Transverse colon (tissue), 4 donors: ENCODE results near the gene PNLDC1. TPM values are rescaled to one million over a fixed set of nuclear protein-coding genes. Genes with fewer than 3 reads are reported as not detected.

ENCODE experiments used
- DNase-seq: peaks from one replicate; pipeline ENCODE4 v3.0.0-alpha.2; 2019
- H3K27ac ChIP-seq, 4 donors: fragments of 200-600 bp; sonication (generic); 2 replicates each; pipeline ENCODE4 v1.5.1; 2016 to 2018; ENCODE audit warnings: inconsistent platforms in 4 of 4
- H3K27me3 ChIP-seq: fragments of 200-600 bp; sonication (generic); 2 replicates; pipeline ENCODE4 v1.5.1; 2017; ENCODE audit warnings: inconsistent platforms
- H3K36me3 ChIP-seq, 4 donors: fragments of 200-600 bp; sonication (generic); 2 replicates each; pipeline ENCODE4 v1.5.1; 2017 to 2019; ENCODE audit warnings: inconsistent platforms in 4 of 4
- H3K4me1 ChIP-seq, 4 donors: fragments of 200-600 bp; sonication (generic); 2 replicates each; pipeline ENCODE4 v1.5.1; 2017 to 2020; ENCODE audit warnings: inconsistent platforms in 4 of 4
- H3K4me3 ChIP-seq, 4 donors: fragments of 200-600 bp; sonication (generic); 1 replicate in 1 of 4; 2 replicates in 3 of 4; pipeline versions ENCODE4 v1.5.1 to v1.6.1; 2017 to 2019; ENCODE audit warnings: inconsistent platforms in 4 of 4
- H3K9me3 ChIP-seq, 2 donors: fragments of 200-600 bp; sonication (generic); 2 replicates each; pipeline ENCODE4 v1.5.1; 2017 to 2019; ENCODE audit warnings: inconsistent platforms in 2 of 2
- CTCF ChIP-seq, 5 experiments: fragments of 200-600 bp in 3 of 5; fragments of 450-650 bp in 2 of 5; sonication (generic) in 3 of 5; IDR thresholded peaks; 1 replicate in 2 of 5; 2 replicates in 3 of 5; pipeline ENCODE4 v1.5.1; 2016 to 2017; ENCODE audit warnings: antibody characterized with exemption in 5 of 5, inconsistent platforms in 3 of 5, mild to moderate bottlenecking in 2 of 5, moderate library complexity in 1 of 5
- EP300 ChIP-seq: sonication (generic); formaldehyde crosslinking; IDR thresholded peaks from one replicate; pipeline ENCODE4 v1.6.1; 2017; ENCODE audit warnings: antibody characterized with exemption, low read depth
- POLR2A ChIP-seq: fragments of 450-650 bp; IDR thresholded peaks from one replicate; pipeline ENCODE4 v1.6.1; 2016; ENCODE audit warnings: antibody characterized with exemption, mild to moderate bottlenecking, moderate library complexity
- POLR2AphosphoS5 ChIP-seq, 3 donors: sonication (generic); formaldehyde crosslinking; IDR thresholded peaks; one replicate each; pipeline ENCODE4 v1.6.1; 2016; ENCODE audit warnings: antibody characterized with exemption in 3 of 3
- WGBS, 2 donors: methylation state at CpG; one replicate each; pipeline ENCODE4 v1.1.5; 2018; ENCODE audit warnings: low coverage in 1 of 2; 5-methylcytosine and 5-hydroxymethylcytosine counted together
- in situ Hi-C, 4 donors: fragments of 200-750 bp; cut with MboI; loops; one replicate each; pipeline versions ENCODE4 v1.15.0 to v1.15.1; 2017; ENCODE audit warnings: low sequenced_read_pairs in 3 of 4, low pct_ligation_motif_present in 1 of 4, low pct_unique_long_range_greater_than_20kb in 1 of 4
- intact Hi-C: fragments of 100-400 bp; cut with DNase I; formaldehyde crosslinking; loops from one replicate; pipeline ENCODE4 v1.15.1; 2023; ENCODE audit warnings: low total_unique reads
- small RNA-seq, 4 donors: library from RNA; depleted of rRNA; stranded (forward); fragments of <200 nt; gene quantifications; one replicate each; pipeline ENCODE3, GENCODE V24; 2016
- total RNA-seq, 4 donors: library from RNA; depleted of rRNA; stranded (reverse); fragments of >200 nt; gene quantifications; one replicate each; pipeline ENCODE4 v1.1.0, GENCODE V29; 2016

The PNLDC1 gene
- total RNA-seq, 4 donors from 2014 or later = 1.5 TPM; not detected in 3

DNA sequence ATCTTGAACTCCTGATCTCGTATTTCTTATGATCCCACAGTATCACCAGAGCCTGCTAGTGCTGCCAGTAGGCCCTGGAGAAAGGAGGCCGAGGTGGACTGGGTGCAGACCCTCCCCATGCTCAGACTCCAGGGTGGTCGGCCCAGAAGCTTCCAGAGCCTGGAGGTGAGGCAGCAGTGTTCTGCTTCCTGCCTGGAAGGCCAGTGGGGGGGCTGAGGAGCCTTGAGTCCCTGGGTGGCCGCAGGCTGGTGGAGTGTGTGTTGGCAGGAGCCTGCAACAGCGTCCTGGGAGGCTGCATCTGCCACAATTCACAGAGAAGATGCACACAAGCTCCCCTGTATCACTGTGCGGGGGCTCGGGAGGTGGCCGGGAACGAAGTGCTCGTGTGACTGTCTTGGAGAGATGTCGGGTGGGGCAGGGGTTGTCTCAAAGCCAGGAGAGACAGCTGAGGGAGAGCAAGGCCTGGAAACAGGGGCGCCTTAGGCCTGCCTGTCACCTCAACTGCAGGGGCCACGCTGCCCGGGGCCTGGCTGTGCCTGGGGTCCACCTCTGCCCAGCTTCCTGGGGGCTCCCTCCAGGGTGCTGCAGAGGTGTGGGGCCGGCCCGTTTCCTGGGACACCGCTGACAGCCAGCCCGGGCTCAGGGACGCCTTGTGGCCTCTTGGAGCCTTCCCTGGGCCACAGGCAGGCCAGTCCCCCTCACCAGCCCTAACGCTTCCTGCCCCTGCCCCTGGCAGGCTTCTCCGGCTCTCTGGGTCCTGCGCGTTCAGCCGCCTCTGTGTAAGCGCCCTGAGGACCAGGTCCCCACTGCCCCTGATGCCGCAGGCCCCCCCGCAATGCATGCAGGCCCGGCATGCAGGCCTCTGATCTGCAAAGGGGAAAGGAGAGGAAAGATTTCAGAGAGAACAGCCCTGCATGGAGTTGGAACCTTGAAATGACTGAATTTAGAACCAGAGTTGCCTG lies 66.5 kb downstream of the PNLDC1 start:
- DNase-seq = no peak
- intact Hi-C loops = no loop called here
- Histone ChIP-seq H3K9me3 (no peaks in the 10 kb centered on the region), H3K4me1 (no peaks in the 10 kb centered on the region), H3K27me3 (peaks cover 8% of the 10 kb centered on the region), H3K36me3 (no peaks in the 10 kb centered on the region), H3K27ac (no peak overlapping the region), H3K4me3 (no peak overlapping the region)
- TF ChIP-seq POLR2A (no peak), EP300 (no peak), CTCF (IDR thresholded peaks at IDR 0.05) (no peak), POLR2AphosphoS5 (IDR thresholded peaks at IDR 0.05) (no peak)
- in situ Hi-C loops = loop anchor here (10.0 to 25.0 kb wide), 2 partner anchors 588 to 596 kb away; no protein-coding TSS in a partner anchor
- WGBS, 2 donors = 81 to 100% methylated on average over 8 to 28 of the region's 28 CpGs

Small RNA genes lying within 50 kb of the gene (small RNA-seq; reads per million reads assigned to genes)
- gene SNORA20 (10.5 to 140 (median 17.0) reads per million in 4 donors), gene SNORA29 (0 reads per million in 4 donors)

Other genes starting within 250 kb of the PNLDC1 start
- 100 to 1,000 TPM; 170 to 272 (median 224) TPM for gene SOD2, start 107.0 kb upstream of the PNLDC1 start, total RNA-seq
- 100 to 1,000 TPM in 2 of 4 donors, 10 to 100 TPM in 2; 32.6 to 119 (median 88.1) TPM for gene WTAP, start 72.8 kb upstream of the PNLDC1 start, total RNA-seq
- 10 to 100 TPM in 3 of 4 donors, 1 to 10 TPM in 1; 8.2 to 19.8 (median 13.8) TPM for gene ACAT2, start 38.2 kb upstream of the PNLDC1 start, total RNA-seq
- gene TCP1, start 10.7 kb upstream of the PNLDC1 start, total RNA-seq = 100 to 1,000 TPM in 2 of 4 donors, 10 to 100 TPM in 2; 43.8 to 170 (median 112) TPM
- gene MRPL18, start 9.8 kb upstream of the PNLDC1 start, total RNA-seq = 10 to 100 TPM; 15.3 to 68.1 (median 40.6) TPM
- not detected for gene MAS1, start 90.7 kb downstream of the PNLDC1 start, total RNA-seq
- gene IGF2R, start 168.8 kb downstream of the PNLDC1 start, total RNA-seq = 100 to 1,000 TPM in 1 of 4 donors, 10 to 100 TPM in 3; 48.8 to 106 (median 92.3) TPM